ENCODE measurements around the gene METTL24.

DNA sequence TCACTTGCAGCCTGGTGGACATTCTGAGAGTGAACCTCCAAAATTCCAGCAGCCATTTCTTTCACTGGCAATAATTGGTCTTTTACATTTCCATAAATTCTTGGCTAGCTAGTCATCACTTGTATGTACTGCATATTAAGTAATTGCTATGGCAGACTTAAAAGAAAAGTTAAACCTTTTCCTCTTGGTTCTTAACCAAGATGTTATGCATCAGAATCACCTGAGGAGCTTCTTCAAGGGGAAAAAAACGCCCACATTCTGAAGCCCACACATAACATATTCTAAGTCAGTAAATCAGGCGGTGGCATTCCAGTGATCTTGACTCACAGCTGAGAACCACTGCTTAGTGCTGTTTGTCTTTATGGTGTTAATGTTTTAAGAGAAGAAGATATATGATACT lies 140.9 kb downstream of the METTL24 start:
- TF ChIP-seq, protein P1, sequence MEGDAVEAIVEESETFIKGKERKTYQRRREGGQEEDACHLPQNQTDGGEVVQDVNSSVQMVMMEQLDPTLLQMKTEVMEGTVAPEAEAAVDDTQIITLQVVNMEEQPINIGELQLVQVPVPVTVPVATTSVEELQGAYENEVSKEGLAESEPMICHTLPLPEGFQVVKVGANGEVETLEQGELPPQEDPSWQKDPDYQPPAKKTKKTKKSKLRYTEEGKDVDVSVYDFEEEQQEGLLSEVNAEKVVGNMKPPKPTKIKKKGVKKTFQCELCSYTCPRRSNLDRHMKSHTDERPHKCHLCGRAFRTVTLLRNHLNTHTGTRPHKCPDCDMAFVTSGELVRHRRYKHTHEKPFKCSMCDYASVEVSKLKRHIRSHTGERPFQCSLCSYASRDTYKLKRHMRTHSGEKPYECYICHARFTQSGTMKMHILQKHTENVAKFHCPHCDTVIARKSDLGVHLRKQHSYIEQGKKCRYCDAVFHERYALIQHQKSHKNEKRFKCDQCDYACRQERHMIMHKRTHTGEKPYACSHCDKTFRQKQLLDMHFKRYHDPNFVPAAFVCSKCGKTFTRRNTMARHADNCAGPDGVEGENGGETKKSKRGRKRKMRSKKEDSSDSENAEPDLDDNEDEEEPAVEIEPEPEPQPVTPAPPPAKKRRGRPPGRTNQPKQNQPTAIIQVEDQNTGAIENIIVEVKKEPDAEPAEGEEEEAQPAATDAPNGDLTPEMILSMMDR (conservative IDR thresholded peaks at IDR 0.05 in 1 of 2, IDR thresholded peaks at IDR 0.05 in 1 of 2; ENCODE audit: low read depth in 1 of 2, low read length in 2 of 2), result no peak
- no peak for TF ChIP-seq EZH2 (IDR thresholded peaks at IDR 0.05; ENCODE audit: low read length, missing control alignments)

All from fibroblast of lung (primary cell).